Trophoblast cell (in vitro differentiated cells and primary cell): ENCODE results near the gene USP36.
A peak's percentile ranks its signal among the peaks of the same experiment; 100 is the strongest.

Source experiments
- DNase-seq, 2 donors: peaks; one replicate each; pipeline ENCODE4 v3.0.0-alpha.2; 2016
- H2AFZ ChIP-seq: 2 replicates; pipeline ENCODE4 v1.6.1; 2013; ENCODE audit warnings: low read length, moderate library complexity, mild to moderate bottlenecking; ENCODE audit not compliant: insufficient read depth, poor library complexity
- H2AK5ac ChIP-seq: 2 replicates; pipeline ENCODE4 v1.6.1; 2013; ENCODE audit warnings: mild to moderate bottlenecking, low read length
- H2BK120ac ChIP-seq: 2 replicates; pipeline ENCODE4 v1.6.1; 2013; ENCODE audit warnings: low read length, mild to moderate bottlenecking, moderate library complexity; ENCODE audit not compliant: insufficient read depth, poor library complexity
- H2BK12ac ChIP-seq: 2 replicates; pipeline ENCODE4 v1.6.1; 2013; ENCODE audit warnings: mild to moderate bottlenecking, low read length, moderate library complexity
- H2BK5ac ChIP-seq: 2 replicates; pipeline ENCODE4 v1.6.1; 2013; ENCODE audit warnings: low read length, low read depth, moderate library complexity, mild to moderate bottlenecking; ENCODE audit not compliant: poor library complexity
- H3K14ac ChIP-seq: 2 replicates; pipeline ENCODE4 v1.6.1; 2013; ENCODE audit warnings: mild to moderate bottlenecking, low read length
- H3K18ac ChIP-seq: 2 replicates; pipeline ENCODE4 v1.6.1; 2013; ENCODE audit warnings: mild to moderate bottlenecking, low read length
- H3K23ac ChIP-seq: 2 replicates; pipeline ENCODE4 v1.6.1; 2013; ENCODE audit warnings: low read length
- H3K27ac ChIP-seq: 2 replicates; pipeline ENCODE4 v1.5.1; 2013; ENCODE audit warnings: low read depth, mild to moderate bottlenecking, inconsistent platforms, low read length, moderate library complexity
- H3K27me3 ChIP-seq: 2 replicates; pipeline ENCODE4 v1.6.1; 2013; ENCODE audit warnings: inconsistent platforms, mild to moderate bottlenecking, low read length, moderate library complexity; ENCODE audit not compliant: insufficient read depth
- H3K36me3 ChIP-seq, 2 experiments: 1 replicate in 1 of 2; 2 replicates in 1 of 2; pipeline ENCODE4 v1.6.1; 2013; ENCODE audit warnings: low read length in 2 of 2, mild to moderate bottlenecking in 2 of 2, moderate library complexity in 1 of 2; ENCODE audit not compliant: insufficient read depth in 2 of 2, control insufficient read depth in 1 of 2
- H3K4ac ChIP-seq: 2 replicates; pipeline ENCODE4 v1.6.1; 2013; ENCODE audit warnings: low read depth, mild to moderate bottlenecking, low read length, moderate library complexity
- H3K4me1 ChIP-seq, 2 experiments: 1 replicate in 1 of 2; 2 replicates in 1 of 2; pipeline ENCODE4 v1.6.1; 2013; ENCODE audit warnings: low read length in 2 of 2, mild to moderate bottlenecking in 2 of 2, moderate library complexity in 1 of 2; ENCODE audit not compliant: insufficient read depth in 2 of 2, control insufficient read depth in 1 of 2
- H3K4me2 ChIP-seq: 2 replicates; pipeline ENCODE4 v1.6.1; 2013; ENCODE audit warnings: inconsistent platforms, mild to moderate bottlenecking, low read length, moderate library complexity
- H3K4me3 ChIP-seq: 2 replicates; pipeline ENCODE4 v1.5.1; 2013; ENCODE audit warnings: mild to moderate bottlenecking, low read depth, low read length, inconsistent platforms
- H3K79me1 ChIP-seq: one replicate; pipeline ENCODE4 v1.6.1; 2013; ENCODE audit warnings: low read length
- H3K79me2 ChIP-seq: 2 replicates; pipeline ENCODE4 v1.6.1; 2013; ENCODE audit warnings: low read length, mild to moderate bottlenecking; ENCODE audit not compliant: control insufficient read depth, insufficient read depth, poor library complexity
- H3K9ac ChIP-seq: 2 replicates; pipeline ENCODE4 v1.6.1; 2013; ENCODE audit warnings: mild to moderate bottlenecking, low read length
- H3K9me3 ChIP-seq: 2 replicates; pipeline ENCODE4 v1.6.1; 2013; ENCODE audit warnings: low read depth, mild to moderate bottlenecking, control low read depth, inconsistent platforms, low read length; ENCODE audit not compliant: insufficient read depth
- H4K12ac ChIP-seq: 2 replicates; pipeline ENCODE4 v1.6.1; 2013; ENCODE audit warnings: low read depth, mild to moderate bottlenecking, low read length, moderate library complexity
- H4K8ac ChIP-seq: 2 replicates; pipeline ENCODE4 v1.6.1; 2013; ENCODE audit warnings: low read depth, mild to moderate bottlenecking, low read length, moderate library complexity
- H4K91ac ChIP-seq: one replicate; pipeline ENCODE4 v1.6.1; 2013; ENCODE audit warnings: low read depth, mild to moderate bottlenecking, low read length, moderate library complexity
- WGBS: extraction: QIAGEN DNeasy Blood & Tissue Kit; methylation state at CpG from one replicate; pipeline ENCODE4 v1.1.7; 2013; ENCODE audit warnings: missing lambda C conversion rate; ENCODE audit not compliant: insufficient read length, insufficient coverage; ENCODE audit errors: extremely low coverage; 5-methylcytosine and 5-hydroxymethylcytosine counted together

Gene USP36

DNA sequence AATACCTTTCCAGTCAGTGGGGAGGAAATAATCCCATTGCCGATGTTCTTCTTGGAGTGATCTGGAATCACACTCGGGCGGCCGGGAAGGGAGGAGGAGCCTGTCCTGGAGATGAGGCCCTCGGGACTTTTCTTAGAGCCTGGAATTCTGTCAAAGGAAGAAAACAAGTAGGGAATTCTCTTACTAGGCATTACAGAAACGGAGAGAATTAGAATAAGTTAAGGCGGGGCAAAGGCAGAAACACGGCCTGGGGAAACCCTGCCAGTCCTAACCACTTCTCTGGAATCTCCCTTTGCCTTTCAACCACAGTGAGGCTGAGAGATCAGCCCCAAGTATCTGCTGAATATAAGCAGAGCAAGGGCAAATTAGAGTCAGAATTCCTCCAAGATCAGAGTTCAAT, 27.8 kb downstream of the USP36 start:
- H3K4me3 ChIP-seq: no peak overlapping the region
- H3K36me3 ChIP-seq: peaks cover 54 to 68% of the 10 kb centered on the region in 2 experiments
- WGBS: no CpG with 5 or more reads among the region's 8 CpGs
- no peak overlapping the region for H2BK5ac ChIP-seq
- no peak overlapping the region for H3K18ac ChIP-seq
- no peak overlapping the region for H3K23ac ChIP-seq
- no peaks in the 10 kb centered on the region for H3K9me3 ChIP-seq
- no peak overlapping the region for H3K4ac ChIP-seq
- no peak overlapping the region for H2BK120ac ChIP-seq
- no peak overlapping the region for H2BK12ac ChIP-seq
- no peaks in the 10 kb centered on the region for H3K4me1 ChIP-seq
- no peak overlapping the region for H2AK5ac ChIP-seq
- no peaks in the 10 kb centered on the region for H3K79me2 ChIP-seq
- no peak overlapping the region for H4K91ac ChIP-seq
- no peak for DNase-seq
- no peak overlapping the region for H3K14ac ChIP-seq
- no peak overlapping the region for H4K12ac ChIP-seq
- no peak overlapping the region for H2AFZ ChIP-seq
- no peak overlapping the region for H3K4me2 ChIP-seq
- H3K9ac ChIP-seq: no peak overlapping the region
- no peaks in the 10 kb centered on the region for H3K27me3 ChIP-seq
- no peak overlapping the region for H3K27ac ChIP-seq
- H4K8ac ChIP-seq: no peak overlapping the region
- H3K79me1 ChIP-seq: no peaks in the 10 kb centered on the region

DNA sequence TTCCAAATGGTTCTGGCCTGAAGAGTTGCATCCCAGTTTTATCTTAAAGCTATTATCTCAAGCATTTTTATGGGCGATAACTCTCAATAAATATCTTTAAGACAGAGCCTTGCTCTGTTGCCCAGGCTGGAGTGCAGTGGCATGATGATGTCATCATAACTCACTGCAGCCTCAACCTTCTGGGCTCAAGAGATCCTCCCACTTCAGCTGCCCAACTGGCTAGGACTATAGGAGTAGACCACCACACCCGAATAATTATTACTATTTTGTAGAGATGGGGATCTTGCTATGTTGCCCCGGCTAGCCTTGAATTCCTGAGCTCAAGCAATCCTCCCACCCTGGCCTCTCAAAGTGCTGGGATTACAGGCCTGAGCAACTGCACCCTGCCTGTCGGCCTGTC, 32.5 kb downstream of the USP36 start:
- Histone ChIP-seq H3K27me3 (no peaks in the 10 kb centered on the region), H3K4me2 (no peak overlapping the region), H3K23ac (no peak overlapping the region), H2AFZ (no peak overlapping the region), H2BK12ac (no peak overlapping the region), H2BK5ac (no peak overlapping the region), H2BK120ac (no peak overlapping the region), H3K4ac (no peak overlapping the region), H4K91ac (no peak overlapping the region), H2AK5ac (no peak overlapping the region), H3K9ac (no peak overlapping the region), H3K9me3 (no peaks in the 10 kb centered on the region), H3K4me1 (no peaks in the 10 kb centered on the region), H3K27ac (no peak overlapping the region), H4K8ac (no peak overlapping the region), H3K79me2 (no peaks in the 10 kb centered on the region), H3K79me1 (no peaks in the 10 kb centered on the region), H3K4me3 (no peak overlapping the region), H3K14ac (no peak overlapping the region), H4K12ac (no peak overlapping the region), H3K18ac (no peak overlapping the region), H3K36me3 (peaks cover 63 to 74% of the 10 kb centered on the region in 2 experiments)
- DNase-seq: no peak
- WGBS: no CpG with 5 or more reads among the region's 4 CpGs

GRCh38 chr17:78806451-78806850, 34.2 kb downstream of the USP36 start:
- DNase-seq: peak in 1 of 2 donors; percentile 22

GRCh38 chr17:78805301-78805700, 35.3 kb downstream of the USP36 start:
- Histone ChIP-seq H3K4me2 (no peak overlapping the region), H2BK120ac (no peak overlapping the region), H3K4me3 (no peak overlapping the region), H4K12ac (no peak overlapping the region), H3K27me3 (no peaks in the 10 kb centered on the region), H3K4ac (no peak overlapping the region), H2BK12ac (no peak overlapping the region), H2AFZ (no peak overlapping the region), H3K27ac (no peak overlapping the region), H4K91ac (no peak overlapping the region), H3K14ac (no peak overlapping the region), H3K36me3 (peaks cover 61 to 68% of the 10 kb centered on the region in 2 experiments), H3K18ac (no peak overlapping the region), H4K8ac (no peak overlapping the region), H2BK5ac (no peak overlapping the region), H3K79me1 (no peaks in the 10 kb centered on the region), H3K23ac (no peak overlapping the region), H2AK5ac (no peak overlapping the region), H3K4me1 (no peaks in the 10 kb centered on the region), H3K79me2 (no peaks in the 10 kb centered on the region), H3K9me3 (no peaks in the 10 kb centered on the region), H3K9ac (no peak overlapping the region)
- no peak for DNase-seq
- WGBS: no CpG with 5 or more reads among the region's 14 CpGs

More at GRCh38 chr17:78806451-78806850, 34.2 kb downstream of the USP36 start:
- Histone ChIP-seq H3K4me3 (no peak overlapping the region), H2AK5ac (no peak overlapping the region), H3K14ac (no peak overlapping the region), H3K79me2 (no peaks in the 10 kb centered on the region), H3K27me3 (no peaks in the 10 kb centered on the region), H2BK120ac (no peak overlapping the region), H3K18ac (no peak overlapping the region), H3K4ac (no peak overlapping the region), H2BK5ac (no peak overlapping the region), H3K23ac (no peak overlapping the region), H3K36me3 (peaks cover 63 to 71% of the 10 kb centered on the region in 2 experiments), H4K91ac (no peak overlapping the region), H2BK12ac (no peak overlapping the region), H4K8ac (no peak overlapping the region), H2AFZ (no peak overlapping the region), H3K4me2 (no peak overlapping the region), H4K12ac (no peak overlapping the region), H3K9me3 (no peaks in the 10 kb centered on the region), H3K27ac (no peak overlapping the region), H3K79me1 (no peaks in the 10 kb centered on the region), H3K9ac (no peak overlapping the region), H3K4me1 (no peaks in the 10 kb centered on the region)
- no CpG with 5 or more reads among the region's 9 CpGs for WGBS
